Nephron (organoid): ENCODE data around the gene CPED1.

Experiments
- H3K27ac Mint-ChIP-seq, 3 experiments: 2 replicates each; pipeline ENCODE4 v1.8.0; 2020; ENCODE audit warnings: mixed read lengths in 3 of 3, mild to moderate bottlenecking in 2 of 3, moderate library complexity in 1 of 3
- H3K27me3 Mint-ChIP-seq: 2 replicates; pipeline ENCODE4 v1.8.0; 2021; ENCODE audit warnings: low read depth, mild to moderate bottlenecking, moderate library complexity, mixed read lengths
- H3K36me3 Mint-ChIP-seq: 2 replicates; pipeline ENCODE4 v1.8.0; 2020; ENCODE audit warnings: low read depth, mixed read lengths
- H3K4me1 Mint-ChIP-seq: 2 replicates; pipeline ENCODE4 v1.8.0; 2020; ENCODE audit warnings: mixed read lengths
- H3K4me3 Mint-ChIP-seq, 3 experiments: 2 replicates each; pipeline ENCODE4 v1.8.0; 2020; ENCODE audit warnings: mild to moderate bottlenecking in 3 of 3, mixed read lengths in 3 of 3, moderate library complexity in 2 of 3
- H3K9me3 Mint-ChIP-seq: 2 replicates; pipeline ENCODE4 v1.8.0; 2020; ENCODE audit warnings: mixed read lengths
- CTCF ChIP-seq, 3 experiments: fragments of 200-600 bp; sonication (generic); IDR thresholded peaks; one replicate each; pipeline ENCODE4 v1.5.0; 2021; ENCODE audit warnings: antibody characterized with exemption in 3 of 3; ENCODE audit not compliant: unreplicated experiment in 3 of 3

Gene CPED1

DNA sequence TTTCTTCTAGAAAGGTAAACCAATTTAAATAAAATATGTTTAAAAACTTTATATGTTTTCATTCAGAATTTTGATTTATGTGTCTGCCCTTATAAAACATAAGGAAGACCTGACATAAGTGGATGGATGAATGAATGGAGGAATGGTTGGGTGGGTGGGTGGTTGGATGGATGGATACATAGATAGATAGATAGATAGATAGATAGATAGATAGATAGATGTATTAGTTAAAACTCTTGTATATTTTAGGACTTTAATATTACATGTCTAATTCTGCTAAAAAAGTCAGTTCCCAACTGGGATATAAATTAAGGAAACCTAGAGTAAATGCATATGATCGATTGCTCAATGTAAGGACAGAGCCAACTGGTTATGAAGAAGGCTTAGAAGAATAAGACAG lies 184.0 kb downstream of the CPED1 start:
- H3K9me3 Mint-ChIP-seq, result peaks cover 8% of the 10 kb centered on the region
- H3K27ac Mint-ChIP-seq, result no peak overlapping the region
- no peaks in the 10 kb centered on the region for H3K4me1 Mint-ChIP-seq
- no peaks in the 10 kb centered on the region for H3K27me3 Mint-ChIP-seq
- H3K36me3 Mint-ChIP-seq, result peaks cover 25% of the 10 kb centered on the region
- no peak overlapping the region for H3K4me3 Mint-ChIP-seq
- TF ChIP-seq CTCF (IDR thresholded peaks at IDR 0.05; ENCODE audit: unreplicated experiment in 3 of 3), result no peak

DNA sequence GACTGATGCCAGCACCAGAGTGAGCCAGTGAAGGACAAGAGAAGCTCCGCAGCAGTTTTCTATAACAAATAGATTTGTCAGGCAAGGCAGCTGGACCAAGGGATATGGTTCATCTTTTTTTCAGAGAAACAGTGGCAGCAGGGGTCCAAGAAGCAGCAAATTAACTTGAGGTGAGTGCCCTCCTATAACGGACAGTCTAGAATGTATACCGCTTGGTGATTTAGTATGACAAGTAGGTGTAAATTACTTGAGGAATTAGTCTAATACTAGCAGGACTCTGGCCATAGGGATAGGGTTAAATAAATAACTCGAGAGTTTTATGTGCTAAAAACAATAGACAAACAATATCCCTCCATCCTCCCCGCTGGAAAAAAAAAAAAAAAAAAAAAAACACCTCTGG lies 187.3 kb downstream of the CPED1 start:
- no peak overlapping the region for H3K27ac Mint-ChIP-seq
- no peak overlapping the region for H3K4me3 Mint-ChIP-seq
- no peak for TF ChIP-seq CTCF (IDR thresholded peaks at IDR 0.05; ENCODE audit: unreplicated experiment in 3 of 3)
- peaks cover 8% of the 10 kb centered on the region for H3K9me3 Mint-ChIP-seq
- no peaks in the 10 kb centered on the region for H3K27me3 Mint-ChIP-seq
- H3K4me1 Mint-ChIP-seq, result peaks cover 8% of the 10 kb centered on the region
- peaks cover 21% of the 10 kb centered on the region for H3K36me3 Mint-ChIP-seq

DNA sequence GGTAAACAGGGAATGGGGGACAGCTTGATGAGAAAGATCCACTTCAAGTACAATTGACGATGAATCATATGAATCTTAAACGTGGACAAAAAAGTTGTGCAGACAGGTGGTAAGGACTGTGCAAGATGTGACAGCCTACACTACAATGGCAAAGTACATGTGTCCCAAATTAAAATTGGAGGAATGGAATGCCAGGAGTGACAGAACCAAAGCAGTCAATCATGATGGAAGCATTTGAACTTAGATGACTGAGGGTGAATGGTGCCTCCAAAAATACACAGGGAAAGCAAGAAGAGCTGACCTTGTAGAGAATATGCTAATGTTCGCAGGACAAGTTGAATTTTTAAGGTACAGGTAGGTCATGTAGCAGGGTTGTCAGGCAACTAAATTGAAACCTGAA lies 189.9 kb downstream of the CPED1 start:
- Mint-ChIP-seq H3K27me3 (no peaks in the 10 kb centered on the region), H3K27ac (no peak overlapping the region), H3K9me3 (peaks cover 8% of the 10 kb centered on the region), H3K36me3 (peaks cover 14% of the 10 kb centered on the region), H3K4me1 (peaks cover 8% of the 10 kb centered on the region), H3K4me3 (no peak overlapping the region)
- no peak for TF ChIP-seq CTCF (IDR thresholded peaks at IDR 0.05; ENCODE audit: unreplicated experiment in 3 of 3)

- Mint-ChIP-seq H3K27ac (no peak overlapping the region), H3K4me1 (peaks cover 8% of the 10 kb centered on the region), H3K36me3 (peaks cover 11% of the 10 kb centered on the region), H3K27me3 (no peaks in the 10 kb centered on the region), H3K4me3 (no peak overlapping the region), H3K9me3 (peaks cover 6% of the 10 kb centered on the region)
- TF ChIP-seq CTCF (IDR thresholded peaks at IDR 0.05; ENCODE audit: unreplicated experiment in 3 of 3), result no peak
Observed at GRCh38 chr7:121178869-121179497, 190.5 kb downstream of the CPED1 start.

- Mint-ChIP-seq H3K27ac (no peak overlapping the region), H3K36me3 (no peaks in the 10 kb centered on the region), H3K9me3 (no peaks in the 10 kb centered on the region), H3K4me1 (peaks cover 8% of the 10 kb centered on the region), H3K27me3 (no peaks in the 10 kb centered on the region), H3K4me3 (no peak overlapping the region)
- TF ChIP-seq CTCF (IDR thresholded peaks at IDR 0.05; ENCODE audit: unreplicated experiment in 3 of 3), result no peak
Observed at GRCh38 chr7:121180436-121181063, 192.0 kb downstream of the CPED1 start.

- TF ChIP-seq CTCF (IDR thresholded peaks at IDR 0.05; ENCODE audit: unreplicated experiment in 3 of 3), result no peak
- H3K27me3 Mint-ChIP-seq, result no peaks in the 10 kb centered on the region
- no peak overlapping the region for H3K4me3 Mint-ChIP-seq
- peaks cover 8% of the 10 kb centered on the region for H3K4me1 Mint-ChIP-seq
- no peaks in the 10 kb centered on the region for H3K9me3 Mint-ChIP-seq
- no peaks in the 10 kb centered on the region for H3K36me3 Mint-ChIP-seq
- no peak overlapping the region for H3K27ac Mint-ChIP-seq
Observed at GRCh38 chr7:121181357-121181756, 192.8 kb downstream of the CPED1 start.
